ENCODE data around the gene PAIP2.

- TF ChIP-seq POLR2A (IDR thresholded peaks at IDR 0.05; ENCODE audit: low read depth, low read length) (no peak), POLR2AphosphoS5 (IDR thresholded peaks at IDR 0.05; ENCODE audit: low read depth, low read length) (no peak)
Observed at GRCh38 chr5:139296862-139297326, 44.8 kb upstream of the PAIP2 start.

Data from GM12892 (cell line).